Caco-2 (cell line): ENCODE measurements around the gene OR1N1. TPM values are rescaled to one million over a fixed set of nuclear protein-coding genes. Genes with fewer than 3 reads are reported as not detected.

Source experiments
- BruUV-seq: library from RNA; stranded (reverse); fragments of 400-500 nt; replicated peaks from 2 replicates; lab custom pipeline; 2021; lab: Mats Ljungman, UMichigan
- CTCF ChIA-PET: fragments of 300-600 bp; sonication (Branson Sonifier 250); formaldehyde crosslinking; loops from one replicate; lab custom pipeline; 2022; ENCODE audit warnings: antibody characterized with exemption; lab: Charles Lee
- POLR2A ChIA-PET: fragments of 300-600 bp; sonication (Branson Sonifier 250); formaldehyde crosslinking; loops from one replicate; lab custom pipeline; 2022; ENCODE audit warnings: antibody characterized with exemption; lab: Charles Lee
- DNase-seq, 2 experiments: peaks; one replicate each; pipeline versions ENCODE4 v3.0.0 to v3.0.0-alpha.2; 2020 to 2022
- H3K27me3 ChIP-seq: replicated peaks from 2 replicates; pipeline ENCODE4 v1.6.0; 2011; ENCODE audit warnings: low read length; ENCODE audit not compliant: control insufficient read depth, insufficient read depth
- H3K36me3 ChIP-seq: 2 replicates; pipeline ENCODE4 v1.5.1; 2011; ENCODE audit warnings: low read length; ENCODE audit not compliant: control insufficient read depth, insufficient read depth
- H3K4me1 ChIP-seq: fragments of 250-450 bp; sonication (Bioruptor Pico); 2 replicates; pipeline ENCODE4 v1.5.1; 2020; ENCODE audit warnings: mild to moderate bottlenecking
- H3K4me3 ChIP-seq: 2 replicates; pipeline ENCODE4 v1.5.1; 2011; ENCODE audit warnings: low read depth, mild to moderate bottlenecking, control low read depth, low read length
- H3K9me3 ChIP-seq: fragments of 250-450 bp; sonication (Bioruptor Pico); 2 replicates; pipeline ENCODE4 v1.5.1; 2020; ENCODE audit warnings: mild to moderate bottlenecking, moderate library complexity
- H3K27ac Mint-ChIP-seq: one replicate; pipeline ENCODE4 v1.8.0; 2022; ENCODE audit warnings: mixed read lengths; ENCODE audit not compliant: unreplicated experiment
- H3K27me3 Mint-ChIP-seq: one replicate; pipeline ENCODE4 v1.8.0; 2022; ENCODE audit warnings: mixed read lengths; ENCODE audit not compliant: insufficient read depth, unreplicated experiment
- H3K36me3 Mint-ChIP-seq: one replicate; pipeline ENCODE4 v1.8.0; 2022; ENCODE audit warnings: mild to moderate bottlenecking, mixed read lengths; ENCODE audit not compliant: insufficient read depth, unreplicated experiment
- H3K4me1 Mint-ChIP-seq: one replicate; pipeline ENCODE4 v1.8.0; 2022; ENCODE audit warnings: low read depth, mixed read lengths; ENCODE audit not compliant: unreplicated experiment
- H3K4me3 Mint-ChIP-seq: one replicate; pipeline ENCODE4 v1.8.0; 2022; ENCODE audit warnings: mild to moderate bottlenecking, moderate library complexity, mixed read lengths; ENCODE audit not compliant: unreplicated experiment
- H3K9me3 Mint-ChIP-seq: one replicate; pipeline ENCODE4 v1.8.0; 2022; ENCODE audit warnings: mixed read lengths; ENCODE audit not compliant: unreplicated experiment
- intact Hi-C: fragments of 100-400 bp; cut with micrococcal nuclease; formaldehyde crosslinking; loops from one replicate; pipeline ENCODE4 v1.10.0; 2022; ENCODE audit not compliant: unreplicated experiment
- total RNA-seq: library from RNA; stranded (reverse); gene quantifications from 2 replicates; pipeline ENCODE4 v1.2.3, GENCODE V29; 2022
- TF ChIP-seq, protein P1 (sequence below), 2 experiments: fragments of 200-600 bp in 1 of 2; IDR thresholded peaks; 1 replicate in 1 of 2; 2 replicates in 1 of 2; pipeline versions ENCODE4 v1.5.1 to v1.8.0; 2011 to 2022; ENCODE audit warnings: antibody characterized with exemption in 1 of 2, control low read depth in 1 of 2, inconsistent platforms in 1 of 2, low read depth in 1 of 2, low read length in 1 of 2, mild to moderate bottlenecking in 1 of 2, moderate library complexity in 1 of 2; ENCODE audit not compliant: insufficient read depth in 1 of 2, severe bottlenecking in 1 of 2, unreplicated experiment in 1 of 2

OR1N1 gene
- total RNA-seq, 1 experiment from 2014 or later, result not detected

DNA sequence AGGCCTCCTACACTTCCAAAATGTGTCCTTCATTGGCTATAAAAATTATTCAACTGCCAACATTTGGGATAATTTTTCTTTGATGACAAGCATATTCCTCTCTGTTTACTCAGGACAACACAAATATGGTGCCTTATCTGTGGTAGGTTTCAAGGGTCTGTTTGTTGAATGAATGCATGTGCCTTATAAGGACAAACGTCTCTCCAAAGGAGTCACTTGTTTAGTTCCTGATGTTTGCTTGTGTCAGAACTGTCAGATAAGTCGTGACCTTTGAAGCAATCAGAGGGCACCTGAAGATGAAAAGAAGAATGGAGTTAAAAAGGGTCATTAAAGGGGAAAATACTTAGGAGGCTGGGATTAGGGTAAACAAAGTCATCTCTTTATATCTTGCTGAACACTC is 20.1 kb downstream of the OR1N1 start:
- no peak overlapping the region for H3K4me3 ChIP-seq
- POLR2A ChIA-PET, result no interaction called here
- H3K27me3 ChIP-seq, result no peaks in the 10 kb centered on the region
- Mint-ChIP-seq H3K9me3 (no peaks in the 10 kb centered on the region), H3K4me1 (peaks cover 20% of the 10 kb centered on the region), H3K27ac (no peak overlapping the region), H3K27me3 (peaks cover 2% of the 10 kb centered on the region), H3K36me3 (no peaks in the 10 kb centered on the region), H3K4me3 (no peak overlapping the region)
- H3K36me3 ChIP-seq, result no peaks in the 10 kb centered on the region
- DNase-seq, result peak in 1 of 2 experiments; percentile 30
- no peaks in the 10 kb centered on the region for H3K9me3 ChIP-seq
- CTCF ChIA-PET, result interaction anchor here (0.6 to 1.6 kb wide), 2 partner anchors 8 to 27 kb away, joined by 3 to 7 read pairs; no protein-coding TSS in a partner anchor
- intact Hi-C loops, result no loop called here
- H3K4me1 ChIP-seq, result peaks cover 14% of the 10 kb centered on the region
- TF ChIP-seq, protein P1, sequence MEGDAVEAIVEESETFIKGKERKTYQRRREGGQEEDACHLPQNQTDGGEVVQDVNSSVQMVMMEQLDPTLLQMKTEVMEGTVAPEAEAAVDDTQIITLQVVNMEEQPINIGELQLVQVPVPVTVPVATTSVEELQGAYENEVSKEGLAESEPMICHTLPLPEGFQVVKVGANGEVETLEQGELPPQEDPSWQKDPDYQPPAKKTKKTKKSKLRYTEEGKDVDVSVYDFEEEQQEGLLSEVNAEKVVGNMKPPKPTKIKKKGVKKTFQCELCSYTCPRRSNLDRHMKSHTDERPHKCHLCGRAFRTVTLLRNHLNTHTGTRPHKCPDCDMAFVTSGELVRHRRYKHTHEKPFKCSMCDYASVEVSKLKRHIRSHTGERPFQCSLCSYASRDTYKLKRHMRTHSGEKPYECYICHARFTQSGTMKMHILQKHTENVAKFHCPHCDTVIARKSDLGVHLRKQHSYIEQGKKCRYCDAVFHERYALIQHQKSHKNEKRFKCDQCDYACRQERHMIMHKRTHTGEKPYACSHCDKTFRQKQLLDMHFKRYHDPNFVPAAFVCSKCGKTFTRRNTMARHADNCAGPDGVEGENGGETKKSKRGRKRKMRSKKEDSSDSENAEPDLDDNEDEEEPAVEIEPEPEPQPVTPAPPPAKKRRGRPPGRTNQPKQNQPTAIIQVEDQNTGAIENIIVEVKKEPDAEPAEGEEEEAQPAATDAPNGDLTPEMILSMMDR (IDR thresholded peaks at IDR 0.05; ENCODE audit: insufficient read depth in 1 of 2, low read depth in 1 of 2, low read length in 1 of 2, severe bottlenecking in 1 of 2, unreplicated experiment in 1 of 2), result no peak
- no TSS peak for BruUV-seq

DNA sequence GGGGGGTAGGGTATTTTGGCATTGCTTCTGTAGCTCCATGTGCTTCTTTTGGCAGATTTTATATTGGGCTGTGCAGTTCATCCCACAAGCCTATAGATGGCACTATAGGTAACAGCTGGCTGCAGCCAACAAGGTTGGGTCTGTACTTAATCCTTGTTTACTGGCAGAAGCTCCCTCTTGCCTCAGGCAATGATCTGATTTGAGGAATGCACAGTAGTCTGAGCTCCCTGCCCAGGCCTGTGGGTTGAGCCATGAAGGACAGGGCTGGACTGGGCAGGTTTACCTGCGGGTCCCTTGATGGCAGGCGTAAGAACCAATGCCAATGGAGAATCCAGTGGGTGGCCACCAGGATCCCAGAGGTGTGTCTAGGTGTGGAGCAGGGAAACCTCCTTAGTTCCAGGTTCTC is 28.2 kb downstream of the OR1N1 start:
- Histone ChIP-seq H3K36me3 (no peaks in the 10 kb centered on the region), H3K27me3 (no peaks in the 10 kb centered on the region), H3K9me3 (peaks cover 3% of the 10 kb centered on the region; the same call in 1 of the 2 replicates), H3K4me3 (no peak overlapping the region), H3K4me1 (no peaks in the 10 kb centered on the region)
- Mint-ChIP-seq H3K27me3 (peaks cover 4% of the 10 kb centered on the region), H3K27ac (no peak overlapping the region), H3K9me3 (no peaks in the 10 kb centered on the region), H3K4me1 (no peaks in the 10 kb centered on the region), H3K36me3 (no peaks in the 10 kb centered on the region), H3K4me3 (no peak overlapping the region)
- ChIA-PET POLR2A (no interaction called here), CTCF (interaction anchor here (0.6 to 1.2 kb wide), 11 partner anchors 9 to 400 kb away, joined by 3 to 7 read pairs (median 4); partner anchors contain the start of gene OR1K1)
- peak; percentile 61 to 82 for DNase-seq
- intact Hi-C loops, result loop anchor here (1.0 to 2.0 kb wide), 2 partner anchors 30 to 311 kb away; no protein-coding TSS in a partner anchor
- no TSS peak for BruUV-seq
- TF ChIP-seq, protein P1 (IDR thresholded peaks at IDR 0.05; ENCODE audit: insufficient read depth in 1 of 2, low read depth in 1 of 2, low read length in 1 of 2, severe bottlenecking in 1 of 2, unreplicated experiment in 1 of 2), result peak; percentile 54 to 66

DNA sequence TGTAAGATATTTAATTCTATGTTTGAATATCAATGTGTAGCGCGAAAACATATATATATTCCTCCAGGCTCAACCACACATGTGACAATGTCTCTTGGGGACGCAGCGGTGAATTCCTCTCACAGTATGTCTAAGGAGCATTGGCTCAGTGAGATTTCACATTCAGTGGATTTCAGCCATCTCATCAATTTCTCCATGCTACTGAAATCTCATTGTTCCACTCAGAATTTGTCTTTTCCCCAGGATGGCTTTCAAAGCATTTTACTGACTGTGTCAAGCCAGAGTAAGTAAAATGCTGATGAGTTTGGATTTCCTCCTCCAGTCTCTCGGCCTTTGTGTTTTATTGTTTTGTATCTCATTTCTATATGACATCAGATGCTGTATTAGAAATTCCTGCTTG is 48.0 kb downstream of the OR1N1 start:
- BruUV-seq, result no TSS peak
- ChIA-PET POLR2A (no interaction called here), CTCF (no interaction called here)
- Mint-ChIP-seq H3K4me3 (no peak overlapping the region), H3K27me3 (peaks cover 30% of the 10 kb centered on the region), H3K36me3 (no peaks in the 10 kb centered on the region), H3K4me1 (no peaks in the 10 kb centered on the region), H3K27ac (no peak overlapping the region), H3K9me3 (no peaks in the 10 kb centered on the region)
- Histone ChIP-seq H3K9me3 (no peaks in the 10 kb centered on the region), H3K4me3 (no peak overlapping the region), H3K4me1 (no peaks in the 10 kb centered on the region), H3K36me3 (no peaks in the 10 kb centered on the region), H3K27me3 (no peaks in the 10 kb centered on the region)
- no peak for DNase-seq
- intact Hi-C loops, result no loop called here
- TF ChIP-seq, protein P1 (IDR thresholded peaks at IDR 0.05; ENCODE audit: insufficient read depth in 1 of 2, low read depth in 1 of 2, low read length in 1 of 2, severe bottlenecking in 1 of 2, unreplicated experiment in 1 of 2), result no peak
